HG02981 (cell line): ENCODE data around the gene PLGLB1.
"Not testable (repeated sequence)": the region's sequence is repeated elsewhere in the genome, so short reads cannot be mapped to it uniquely, and the experiment has no call there.

Experiments
- ATAC-seq: cut with Tn5 transposase; IDR thresholded peaks from one replicate; pipeline ENCODE4 v1.9.1; 2021; ENCODE audit warnings: mild to moderate bottlenecking, moderate library complexity; ENCODE audit not compliant: unreplicated experiment

PLGLB1 gene

GRCh38 chr2:87021744-87022143 is at the start of gene PLGLB1:
PLGLB1 (minus strand) TSS chr2:87021844; CDS start chr2:87021783, 61 bp downstream.
- ATAC-seq: not testable (repeated sequence)

- not testable (repeated sequence) for ATAC-seq
Measured at GRCh38 chr2:87064305-87064704, 42.7 kb upstream of the PLGLB1 start.

GRCh38 chr2:87063431-87063830 is 41.8 kb upstream of the PLGLB1 start:
- not testable (repeated sequence) for ATAC-seq

GRCh38 chr2:87061519-87061918 is 39.9 kb upstream of the PLGLB1 start:
- not testable (repeated sequence) for ATAC-seq

GRCh38 chr2:87057606-87058005 is 36.0 kb upstream of the PLGLB1 start:
- ATAC-seq: not testable (repeated sequence)

GRCh38 chr2:87056843-87057242 is 35.2 kb upstream of the PLGLB1 start:
- ATAC-seq: not testable (repeated sequence)

- not testable (repeated sequence) for ATAC-seq
Measured at GRCh38 chr2:87056435-87056834, 34.8 kb upstream of the PLGLB1 start.

- not testable (repeated sequence) for ATAC-seq
Measured at GRCh38 chr2:87054375-87054774, 32.7 kb upstream of the PLGLB1 start.

- ATAC-seq: not testable (repeated sequence)
Measured at GRCh38 chr2:87041321-87041978, 19.8 kb upstream of the PLGLB1 start.

- ATAC-seq: not testable (repeated sequence)
Measured at GRCh38 chr2:87028607-87029006, 7.0 kb upstream of the PLGLB1 start.

- ATAC-seq: not testable (repeated sequence)
Measured at GRCh38 chr2:87026816-87027215, 5.2 kb upstream of the PLGLB1 start.

- not testable (repeated sequence) for ATAC-seq
Measured at GRCh38 chr2:87025927-87026326, 4.3 kb upstream of the PLGLB1 start.

- not testable (repeated sequence) for ATAC-seq
Measured at GRCh38 chr2:87023988-87024615, 2.5 kb upstream of the PLGLB1 start.

- not testable (repeated sequence) for ATAC-seq
Measured at GRCh38 chr2:87021043-87021442, 601 bp downstream of the PLGLB1 start.

GRCh38 chr2:87019053-87019452 is 2.6 kb downstream of the PLGLB1 start:
- not testable (repeated sequence) for ATAC-seq

- not testable (repeated sequence) for ATAC-seq
Measured at GRCh38 chr2:87014489-87015169, 7.0 kb downstream of the PLGLB1 start.

GRCh38 chr2:87004398-87004797 is 17.2 kb downstream of the PLGLB1 start:
- ATAC-seq: not testable (repeated sequence)
